DMS 273 (cell line): ENCODE results near the gene FSTL5.
A peak's percentile ranks its signal among the peaks of the same experiment; 100 is the strongest.

Source experiments
- DNase-seq: peaks from one replicate; lab custom pipeline; 2025; ENCODE audit not compliant: unreplicated experiment; lab: John Stamatoyannopoulos, UW

FSTL5 gene

GRCh38 chr4:161949946-161950725 is 213.7 kb downstream of the FSTL5 start:
- DNase-seq, result no peak

- no peak for DNase-seq
Measured at GRCh38 chr4:161948026-161948770, 215.6 kb downstream of the FSTL5 start.

- peak; percentile 9 for DNase-seq
Measured at GRCh38 chr4:161937596-161937995, 226.2 kb downstream of the FSTL5 start.

- DNase-seq, result peak; percentile 50
Measured at GRCh38 chr4:161936625-161937550, 226.9 kb downstream of the FSTL5 start.

- DNase-seq, result peak; percentile 20
Measured at GRCh38 chr4:161931089-161931488, 232.7 kb downstream of the FSTL5 start.

- peak; percentile 27 for DNase-seq
Measured at GRCh38 chr4:161929956-161930355, 233.8 kb downstream of the FSTL5 start.

- peak; percentile 60 for DNase-seq
Measured at GRCh38 chr4:161926033-161926828, 237.6 kb downstream of the FSTL5 start.

- peak; percentile 14 for DNase-seq
Measured at GRCh38 chr4:161920304-161921052, 243.3 kb downstream of the FSTL5 start.

GRCh38 chr4:161919442-161920220 is 244.2 kb downstream of the FSTL5 start:
- peak; percentile 18 for DNase-seq

- no peak for DNase-seq
Measured at GRCh38 chr4:161916035-161916434, 247.8 kb downstream of the FSTL5 start.

- DNase-seq, result no peak
Measured at GRCh38 chr4:161907590-161907955, 256.2 kb downstream of the FSTL5 start.

- no peak for DNase-seq
Measured at GRCh38 chr4:161906836-161907589, 256.8 kb downstream of the FSTL5 start.

GRCh38 chr4:161900110-161900509 is 263.7 kb downstream of the FSTL5 start:
- DNase-seq, result no peak

- no peak for DNase-seq
Measured at GRCh38 chr4:161894493-161895167, 269.2 kb downstream of the FSTL5 start.

GRCh38 chr4:161894014-161894413 is 269.8 kb downstream of the FSTL5 start:
- no peak for DNase-seq

GRCh38 chr4:161893566-161893965 is 270.2 kb downstream of the FSTL5 start:
- no peak for DNase-seq

- DNase-seq, result no peak
Measured at GRCh38 chr4:161892951-161893350, 270.8 kb downstream of the FSTL5 start.

GRCh38 chr4:161883157-161883556 is 280.6 kb downstream of the FSTL5 start:
- no peak for DNase-seq
